A673 (cell line): ENCODE data around the gene EXT2. TPM values are rescaled to one million over a fixed set of nuclear protein-coding genes. Genes with fewer than 3 reads are reported as not detected.

Experiments
- BruUV-seq: library from RNA; stranded (reverse); fragments of 400-500 nt; replicated peaks from 2 replicates; lab custom pipeline; 2021; lab: Mats Ljungman, UMichigan
- CTCF ChIA-PET: fragments of 300-600 bp; sonication (Branson Sonifier 250); formaldehyde crosslinking; loops from one replicate; lab custom pipeline; 2022; ENCODE audit warnings: antibody characterized with exemption; lab: Charles Lee
- POLR2A ChIA-PET: fragments of 300-600 bp; sonication (Branson Sonifier 250); formaldehyde crosslinking; loops from one replicate; lab custom pipeline; 2022; ENCODE audit warnings: antibody characterized with exemption; ENCODE audit not compliant: low non-redundant PET; lab: Charles Lee
- DNase-seq: peaks from one replicate; pipeline ENCODE4 v3.0.0-alpha.2; 2015; ENCODE audit warnings: low spot score
- H3K27ac ChIP-seq: fragments of 200-600 bp; sonication (generic); 2 replicates; pipeline ENCODE4 v1.5.1; 2016; ENCODE audit warnings: mixed run types, low read depth, mild to moderate bottlenecking, mixed read lengths, antibody characterized with exemption, low read length; ENCODE audit not compliant: poor library complexity, severe bottlenecking
- H3K27me3 ChIP-seq: fragments of 200-600 bp; sonication (generic); replicated peaks from 2 replicates; pipeline ENCODE4 v1.6.1; 2017; ENCODE audit warnings: mixed run types, low read depth, mild to moderate bottlenecking, mixed read lengths, antibody characterized with exemption, low read length; ENCODE audit not compliant: insufficient read depth, poor library complexity
- H3K36me3 ChIP-seq: fragments of 200-600 bp; sonication (generic); 2 replicates; pipeline ENCODE4 v1.6.1; 2016; ENCODE audit warnings: mixed run types, mild to moderate bottlenecking, mixed read lengths, antibody characterized with exemption, low read length; ENCODE audit not compliant: insufficient read depth, poor library complexity, severe bottlenecking
- H3K4me1 ChIP-seq: fragments of 200-600 bp; sonication (generic); 2 replicates; pipeline ENCODE4 v1.6.1; 2017; ENCODE audit warnings: mixed run types, mild to moderate bottlenecking, mixed read lengths, antibody characterized with exemption, low read length; ENCODE audit not compliant: insufficient read depth, poor library complexity, severe bottlenecking
- H3K4me3 ChIP-seq: fragments of 200-600 bp; sonication (generic); 2 replicates; pipeline ENCODE4 v1.5.1; 2016; ENCODE audit warnings: low read depth, mixed run types, mild to moderate bottlenecking, mixed read lengths, low read length; ENCODE audit not compliant: poor library complexity, severe bottlenecking
- H3K9me3 ChIP-seq: fragments of 200-600 bp; sonication (generic); 2 replicates; pipeline ENCODE4 v1.6.1; 2016; ENCODE audit warnings: mixed run types, low read depth, mild to moderate bottlenecking, mixed read lengths, antibody characterized with exemption, low read length; ENCODE audit not compliant: poor library complexity, severe bottlenecking
- EZH2 ChIP-seq: fragments of 200-600 bp; sonication (generic); IDR thresholded peaks from 2 replicates; pipeline ENCODE4 v1.6.1; 2017; ENCODE audit warnings: borderline replicate concordance, low read depth, mild to moderate bottlenecking, mixed read lengths, antibody characterized with exemption, low read length; ENCODE audit not compliant: poor library complexity, severe bottlenecking
- intact Hi-C: fragments of 100-400 bp; cut with micrococcal nuclease; formaldehyde crosslinking; loops from one replicate; pipeline ENCODE4 v1.10.0; 2022; ENCODE audit not compliant: unreplicated experiment
- total RNA-seq: library from RNA; stranded (reverse); gene quantifications from 2 replicates; pipeline ENCODE4 v1.2.3, GENCODE V29; 2021
- TF ChIP-seq, protein P1 (sequence below): fragments of 300-800, 200-600 bp; sonication (generic); conservative IDR thresholded peaks from 2 replicates; pipeline ENCODE4 v1.5.1; 2017; ENCODE audit warnings: low read depth, mild to moderate bottlenecking, antibody characterized with exemption, low read length, moderate library complexity, mixed read lengths

The EXT2 gene
- total RNA-seq, 1 experiment from 2014 or later = 123 TPM

DNA sequence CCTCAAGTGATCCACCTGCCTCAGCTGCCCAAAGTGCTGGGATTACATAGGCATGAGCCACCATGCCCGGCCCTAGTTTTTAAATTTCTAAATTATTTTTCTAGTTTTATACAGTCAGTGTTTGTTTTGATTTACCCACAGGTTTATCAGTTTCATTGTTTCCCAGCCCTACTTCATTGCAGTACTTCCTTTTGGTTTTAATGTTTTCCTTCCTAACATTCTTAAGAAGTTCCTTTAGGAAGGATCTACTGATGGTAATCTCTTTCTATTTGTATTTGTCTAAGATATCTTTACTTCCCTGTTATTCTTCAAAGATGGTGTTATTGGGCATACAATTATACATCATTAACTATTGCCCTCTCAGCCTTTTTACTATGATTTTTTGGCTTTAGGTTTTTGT lies 4.9 kb upstream of the EXT2 start:
- no peak overlapping the region for H3K4me3 ChIP-seq
- CTCF ChIA-PET = no interaction called here
- intact Hi-C loops = loop anchor here (5.0 to 10.0 kb wide), 2 partner anchors 527 to 824 kb away; no protein-coding TSS in a partner anchor
- no TSS peak for BruUV-seq
- H3K4me1 ChIP-seq = peaks cover 8% of the 10 kb centered on the region
- DNase-seq = no peak
- no peaks in the 10 kb centered on the region for H3K27me3 ChIP-seq
- H3K27ac ChIP-seq = no peak overlapping the region
- no peaks in the 10 kb centered on the region for H3K9me3 ChIP-seq
- no peaks in the 10 kb centered on the region for H3K36me3 ChIP-seq
- POLR2A ChIA-PET = interaction anchor here (0.6 kb wide), 1 partner anchor 162 kb away, joined by 3 read pairs; no protein-coding TSS in a partner anchor
- TF ChIP-seq, protein P1, sequence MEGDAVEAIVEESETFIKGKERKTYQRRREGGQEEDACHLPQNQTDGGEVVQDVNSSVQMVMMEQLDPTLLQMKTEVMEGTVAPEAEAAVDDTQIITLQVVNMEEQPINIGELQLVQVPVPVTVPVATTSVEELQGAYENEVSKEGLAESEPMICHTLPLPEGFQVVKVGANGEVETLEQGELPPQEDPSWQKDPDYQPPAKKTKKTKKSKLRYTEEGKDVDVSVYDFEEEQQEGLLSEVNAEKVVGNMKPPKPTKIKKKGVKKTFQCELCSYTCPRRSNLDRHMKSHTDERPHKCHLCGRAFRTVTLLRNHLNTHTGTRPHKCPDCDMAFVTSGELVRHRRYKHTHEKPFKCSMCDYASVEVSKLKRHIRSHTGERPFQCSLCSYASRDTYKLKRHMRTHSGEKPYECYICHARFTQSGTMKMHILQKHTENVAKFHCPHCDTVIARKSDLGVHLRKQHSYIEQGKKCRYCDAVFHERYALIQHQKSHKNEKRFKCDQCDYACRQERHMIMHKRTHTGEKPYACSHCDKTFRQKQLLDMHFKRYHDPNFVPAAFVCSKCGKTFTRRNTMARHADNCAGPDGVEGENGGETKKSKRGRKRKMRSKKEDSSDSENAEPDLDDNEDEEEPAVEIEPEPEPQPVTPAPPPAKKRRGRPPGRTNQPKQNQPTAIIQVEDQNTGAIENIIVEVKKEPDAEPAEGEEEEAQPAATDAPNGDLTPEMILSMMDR = no peak
- TF ChIP-seq EZH2 = no peak

DNA sequence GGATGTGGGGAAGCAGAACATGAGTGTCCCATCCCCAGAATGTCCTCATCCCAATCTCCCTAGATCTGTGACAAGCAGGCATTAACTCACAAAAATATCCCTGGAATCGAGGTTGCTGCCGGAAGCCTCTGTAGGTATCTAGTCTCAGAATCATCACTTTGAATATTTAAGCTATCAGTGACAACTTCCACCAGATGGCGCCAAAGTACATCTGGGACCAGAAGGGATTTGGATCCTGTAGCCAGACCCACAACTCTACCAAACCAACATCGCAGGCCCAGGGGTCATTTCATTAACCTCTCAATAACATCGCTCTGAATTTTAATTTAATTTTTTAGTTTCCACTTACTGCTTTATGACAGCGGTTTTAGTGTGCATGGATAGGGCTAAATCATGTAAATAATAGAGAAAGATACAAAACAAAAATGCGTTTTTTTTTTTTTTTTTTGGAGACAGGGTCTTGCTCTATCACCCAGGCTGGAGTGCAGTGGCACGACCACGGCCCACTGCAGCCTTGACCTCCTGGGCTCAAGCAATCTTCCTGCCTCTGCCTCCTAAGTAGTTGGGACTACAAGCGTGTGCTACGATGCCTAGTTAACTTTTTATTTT lies 1.1 kb upstream of the EXT2 start:
- Histone ChIP-seq H3K4me1 (peaks cover 16% of the 10 kb centered on the region), H3K36me3 (no peaks in the 10 kb centered on the region), H3K27me3 (no peaks in the 10 kb centered on the region), H3K27ac (no peak overlapping the region), H3K4me3 (no peak overlapping the region), H3K9me3 (no peaks in the 10 kb centered on the region)
- peak; percentile 96 for DNase-seq
- TF ChIP-seq, protein P1 = peak; percentile 99
- no peak for TF ChIP-seq EZH2
- no TSS peak for BruUV-seq
- intact Hi-C loops = loop anchor here (1.0 to 10.0 kb wide), 4 partner anchors 204 to 820 kb away; no protein-coding TSS in a partner anchor
- ChIA-PET CTCF (interaction anchor here (0.6 to 2.8 kb wide), 26 partner anchors 9 to 700 kb away, joined by 3 to 50 read pairs (median 4); partner anchors contain the start of gene ACCS), POLR2A (interaction anchor here (0.6 kb wide), 1 partner anchor 206 kb away, joined by 9 read pairs; no protein-coding TSS in a partner anchor)

DNA sequence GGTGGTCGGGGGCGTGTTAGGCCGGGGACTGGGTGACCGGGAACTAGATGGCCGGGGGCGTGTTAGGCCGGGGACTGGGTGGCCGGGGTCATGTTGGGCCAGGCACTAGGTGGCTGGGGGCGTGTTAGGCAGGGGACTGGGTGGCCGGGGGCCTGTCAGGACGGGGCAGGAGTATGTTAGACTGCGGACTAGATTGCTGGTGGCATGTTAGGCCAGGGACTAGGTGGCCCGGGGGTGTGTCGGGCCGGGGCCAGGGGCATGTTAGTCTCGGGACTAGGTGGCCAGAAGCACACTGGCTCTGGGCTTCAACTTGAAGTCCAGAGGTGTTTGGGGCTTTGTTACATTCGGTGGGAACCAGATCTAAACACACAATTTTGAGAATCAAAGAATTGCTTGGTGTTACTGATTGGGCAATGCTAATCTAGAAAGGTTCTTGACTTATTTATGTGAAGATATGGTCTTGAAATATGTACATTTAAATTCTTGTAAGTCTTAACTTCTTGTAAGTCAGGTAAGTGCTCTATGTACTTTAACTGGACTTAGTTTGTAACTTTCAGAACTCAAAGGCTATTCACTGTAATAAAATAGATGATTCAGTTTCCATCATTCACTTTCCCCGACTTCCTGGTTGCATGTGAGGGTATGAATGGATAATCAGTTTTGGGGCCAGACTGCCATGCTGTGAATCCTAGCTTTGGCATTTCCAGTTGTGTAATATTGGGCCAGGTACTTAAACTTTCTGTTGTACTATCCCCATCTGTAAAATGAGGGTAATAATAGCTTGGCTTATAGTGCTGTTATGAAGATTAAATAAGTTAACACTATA lies 1.1 kb downstream of the EXT2 start:
- CTCF ChIA-PET = interaction anchor here (0.8 kb wide), 1 partner anchor 30 kb away, joined by 4 read pairs; the partner anchor contains the start of gene ACCS
- intact Hi-C loops = loop anchor here (10.0 kb wide), 1 partner anchor 818 kb away; no protein-coding TSS in a partner anchor

More for the DNA sequence above, 1.1 kb downstream of the EXT2 start:
- peak overlapping the region; percentile 72 for H3K27ac ChIP-seq
- no TSS peak for BruUV-seq
- H3K36me3 ChIP-seq = peaks cover 6% of the 10 kb centered on the region
- TF ChIP-seq EZH2 = no peak
- TF ChIP-seq, protein P1 = no peak
- no peaks in the 10 kb centered on the region for H3K27me3 ChIP-seq
- peaks cover 16% of the 10 kb centered on the region for H3K4me1 ChIP-seq
- H3K4me3 ChIP-seq = peak overlapping the region; percentile 66
- DNase-seq = peak; percentile 56
- POLR2A ChIA-PET = no interaction called here
- no peaks in the 10 kb centered on the region for H3K9me3 ChIP-seq
